SK-N-MC (cell line): ENCODE measurements around the gene ZNF888.

Experiments used
- DNase-seq: peaks from one replicate; pipeline ENCODE4 v3.0.0-alpha.2; 2011; ENCODE audit warnings: low read depth, low spot score
- H3K27ac ChIP-seq: fragments of 200-600 bp; sonication (generic); 2 replicates; pipeline ENCODE4 v1.5.1; 2016; ENCODE audit warnings: mixed run types
- H3K36me3 ChIP-seq: fragments of 200-600 bp; sonication (generic); 2 replicates; pipeline ENCODE4 v1.6.1; 2017; ENCODE audit warnings: antibody characterized with exemption, low read length, mixed read lengths; ENCODE audit not compliant: insufficient read depth
- H3K4me3 ChIP-seq: fragments of 200-600 bp; sonication (generic); 2 replicates; pipeline ENCODE4 v1.5.1; 2016
- H3K9ac ChIP-seq: fragments of 200-600 bp; sonication (generic); 2 replicates; pipeline ENCODE4 v1.8.0; 2017; ENCODE audit warnings: mixed run types, mixed read lengths; ENCODE audit not compliant: insufficient read length
- H3K9me3 ChIP-seq: fragments of 200-600 bp; sonication (generic); 2 replicates; pipeline ENCODE4 v1.6.1; 2017; ENCODE audit warnings: low read depth, mild to moderate bottlenecking, antibody characterized with exemption, low read length, moderate library complexity, mixed read lengths
- EZH2 ChIP-seq: fragments of 200-600 bp; sonication (generic); IDR thresholded peaks from one replicate; pipeline ENCODE4 v1.6.1; 2017; ENCODE audit warnings: antibody characterized with exemption
- FOXP2 ChIP-seq: optimal IDR thresholded peaks from 2 replicates; pipeline ENCODE3; 2011; ENCODE audit warnings: mild to moderate bottlenecking, moderate library complexity; ENCODE audit not compliant: insufficient read depth; ENCODE audit errors: extremely low read length, control extremely low read depth
- POLR2AphosphoS5 ChIP-seq: IDR thresholded peaks from 2 replicates; pipeline ENCODE4 v1.6.1; 2012; ENCODE audit warnings: mild to moderate bottlenecking, low read depth, low read length, borderline replicate concordance

Gene ZNF888

GRCh38 chr19:52922841-52923777, at the start of gene ZNF888:
ZNF888 (minus strand) TSS chr19:52923428; CDS start chr19:52917873, 5,555 bp downstream.
- H3K27ac ChIP-seq, result peak within 1 kb of the TSS; percentile 91
- peak within 1 kb of the TSS; percentile 86 for H3K9ac ChIP-seq
- H3K9me3 ChIP-seq, result 0 out of 2 replicates have a peak, but pooled peaks cover 2% of the 10 kb centered on the region
- H3K4me3 ChIP-seq, result peak within 1 kb of the TSS; percentile 92
- peak; percentile 51 for DNase-seq
- peaks cover 5% of the 10 kb centered on the region; the same call in 1 of the 2 replicates for H3K36me3 ChIP-seq
- peak; percentile 86 for TF ChIP-seq POLR2AphosphoS5
- no peak for TF ChIP-seq FOXP2

- no peak for TF ChIP-seq EZH2
- no peak for TF ChIP-seq POLR2AphosphoS5
- TF ChIP-seq FOXP2, result no peak
- Histone ChIP-seq H3K36me3 (no peaks in the 10 kb centered on the region), H3K27ac (no peak overlapping the region), H3K9ac (no peak overlapping the region), H3K9me3 (no peaks in the 10 kb centered on the region), H3K4me3 (no peak overlapping the region)
- no peak for DNase-seq
Observed at GRCh38 chr19:52967772-52968171, 44.5 kb upstream of the ZNF888 start.

- peaks cover 6% of the 10 kb centered on the region; the same call in 1 of the 2 replicates for H3K36me3 ChIP-seq
- H3K9me3 ChIP-seq, result no peaks in the 10 kb centered on the region
- no peak for TF ChIP-seq POLR2AphosphoS5
- no peak for TF ChIP-seq FOXP2
- no peak for TF ChIP-seq EZH2
- no peak for DNase-seq
- H3K27ac ChIP-seq, result no peak overlapping the region
- H3K9ac ChIP-seq, result peak overlapping the region; percentile 48
- H3K4me3 ChIP-seq, result peak overlapping the region; percentile 81
Observed at GRCh38 chr19:52963247-52963618, 40.0 kb upstream of the ZNF888 start.

- H3K9me3 ChIP-seq, result no peaks in the 10 kb centered on the region
- H3K27ac ChIP-seq, result no peak within 1 kb of the TSS
- no peak for TF ChIP-seq FOXP2
- peak; percentile 88 for TF ChIP-seq POLR2AphosphoS5
- TF ChIP-seq EZH2, result no peak
- peak; percentile 18 for DNase-seq
- peak within 1 kb of the TSS; percentile 72 for H3K9ac ChIP-seq
- H3K36me3 ChIP-seq, result peaks cover 6% of the 10 kb centered on the region; the same call in 1 of the 2 replicates
- H3K4me3 ChIP-seq, result peak within 1 kb of the TSS; percentile 81
Observed at GRCh38 chr19:52962394-52963246, 39.4 kb upstream of the ZNF888 start, which contains the start of gene ZNF816. ZNF816 (minus strand) TSS chr19:52962881; CDS start chr19:52956089, 6,792 bp downstream.

GRCh38 chr19:52961981-52962380, 38.8 kb upstream of the ZNF888 start:
- no peak for DNase-seq
- Histone ChIP-seq H3K9me3 (no peaks in the 10 kb centered on the region), H3K27ac (no peak overlapping the region)

GRCh38 chr19:52959613-52960295, 36.5 kb upstream of the ZNF888 start:
- H3K9ac ChIP-seq, result no peak overlapping the region
- TF ChIP-seq FOXP2 (no peak), POLR2AphosphoS5 (no peak), EZH2 (no peak)
- no peak for DNase-seq
- no peak overlapping the region for H3K27ac ChIP-seq
- H3K36me3 ChIP-seq, result peaks cover 22% of the 10 kb centered on the region
- H3K9me3 ChIP-seq, result no peaks in the 10 kb centered on the region
- no peak overlapping the region for H3K4me3 ChIP-seq

More at GRCh38 chr19:52961981-52962380, 38.8 kb upstream of the ZNF888 start:
- Histone ChIP-seq H3K9ac (peak overlapping the region; percentile 72), H3K36me3 (peaks cover 6% of the 10 kb centered on the region; the same call in 1 of the 2 replicates), H3K4me3 (peak overlapping the region; percentile 81)
- TF ChIP-seq EZH2 (no peak), FOXP2 (no peak), POLR2AphosphoS5 (no peak)

- H3K9me3 ChIP-seq, result no peaks in the 10 kb centered on the region
- no peak for DNase-seq
- peaks cover 36% of the 10 kb centered on the region for H3K36me3 ChIP-seq
- no peak overlapping the region for H3K4me3 ChIP-seq
- H3K27ac ChIP-seq, result no peak overlapping the region
- no peak overlapping the region for H3K9ac ChIP-seq
- no peak for TF ChIP-seq POLR2AphosphoS5
Observed at GRCh38 chr19:52957591-52957990, 34.4 kb upstream of the ZNF888 start.
